ENCODE data around the gene MAEL. TPM values are rescaled to one million over a fixed set of nuclear protein-coding genes. Genes with fewer than 3 reads are reported as not detected.

Gene MAEL
- total RNA-seq, 1 donor from 2014 or later = 0.41 TPM

- DNase-seq (ENCODE audit: extremely low spot score, unreplicated experiment) = no peak
- H3K4me1 Mint-ChIP-seq (ENCODE audit: unreplicated experiment) = no peaks in the 10 kb centered on the region
- no peaks in the 10 kb centered on the region for H3K36me3 Mint-ChIP-seq
- no peaks in the 10 kb centered on the region for H3K9me3 Mint-ChIP-seq
- H3K27me3 Mint-ChIP-seq = peaks cover 45% of the 10 kb centered on the region
- H3K4me3 Mint-ChIP-seq = no peak overlapping the region
- no peak overlapping the region for H3K27ac Mint-ChIP-seq
- TF ChIP-seq CTCF (conservative IDR thresholded peaks at IDR 0.05) = no peak
Measured at GRCh38 chr1:166980383-166980782, 8.7 kb upstream of the MAEL start.

GRCh38 chr1:166980818-166981217 is 8.3 kb upstream of the MAEL start:
- H3K4me3 Mint-ChIP-seq = no peak overlapping the region
- H3K27ac Mint-ChIP-seq = no peak overlapping the region
- no peak for DNase-seq (ENCODE audit: extremely low spot score, unreplicated experiment)
- TF ChIP-seq CTCF (conservative IDR thresholded peaks at IDR 0.05) = no peak
- peaks cover 43% of the 10 kb centered on the region for H3K27me3 Mint-ChIP-seq
- H3K9me3 Mint-ChIP-seq = no peaks in the 10 kb centered on the region
- no peaks in the 10 kb centered on the region for H3K4me1 Mint-ChIP-seq (ENCODE audit: unreplicated experiment)
- no peaks in the 10 kb centered on the region for H3K36me3 Mint-ChIP-seq

GRCh38 chr1:166981589-166981988 is 7.5 kb upstream of the MAEL start:
- H3K9me3 Mint-ChIP-seq = no peaks in the 10 kb centered on the region
- no peak overlapping the region for H3K4me3 Mint-ChIP-seq
- peaks cover 35% of the 10 kb centered on the region for H3K27me3 Mint-ChIP-seq
- no peaks in the 10 kb centered on the region for H3K36me3 Mint-ChIP-seq
- TF ChIP-seq CTCF (conservative IDR thresholded peaks at IDR 0.05) = no peak
- no peak overlapping the region for H3K27ac Mint-ChIP-seq
- no peaks in the 10 kb centered on the region for H3K4me1 Mint-ChIP-seq (ENCODE audit: unreplicated experiment)
- DNase-seq (ENCODE audit: extremely low spot score, unreplicated experiment) = no peak

GRCh38 chr1:166999075-166999474 is 10.0 kb downstream of the MAEL start:
- peaks cover 4% of the 10 kb centered on the region for H3K9me3 Mint-ChIP-seq
- no peaks in the 10 kb centered on the region for H3K4me1 Mint-ChIP-seq (ENCODE audit: unreplicated experiment)

GRCh38 chr1:166999500-167000055 is 10.5 kb downstream of the MAEL start:
- no peaks in the 10 kb centered on the region for H3K4me1 Mint-ChIP-seq (ENCODE audit: unreplicated experiment)
- no peak overlapping the region for H3K27ac Mint-ChIP-seq
- no peak for TF ChIP-seq CTCF (conservative IDR thresholded peaks at IDR 0.05)
- H3K36me3 Mint-ChIP-seq = no peaks in the 10 kb centered on the region
- H3K9me3 Mint-ChIP-seq = peaks cover 4% of the 10 kb centered on the region
- DNase-seq (ENCODE audit: extremely low spot score, unreplicated experiment) = no peak
- H3K27me3 Mint-ChIP-seq = no peaks in the 10 kb centered on the region
- H3K4me3 Mint-ChIP-seq = no peak overlapping the region

More at GRCh38 chr1:166999075-166999474, 10.0 kb downstream of the MAEL start:
- Mint-ChIP-seq H3K36me3 (no peaks in the 10 kb centered on the region), H3K27ac (no peak overlapping the region), H3K27me3 (no peaks in the 10 kb centered on the region), H3K4me3 (no peak overlapping the region)
- no peak for TF ChIP-seq CTCF (conservative IDR thresholded peaks at IDR 0.05)
- DNase-seq (ENCODE audit: extremely low spot score, unreplicated experiment) = no peak

- no peak for TF ChIP-seq CTCF (conservative IDR thresholded peaks at IDR 0.05)
- no peak for DNase-seq (ENCODE audit: extremely low spot score, unreplicated experiment)
- no peaks in the 10 kb centered on the region for H3K4me1 Mint-ChIP-seq (ENCODE audit: unreplicated experiment)
- H3K9me3 Mint-ChIP-seq = peaks cover 4% of the 10 kb centered on the region
- no peak overlapping the region for H3K4me3 Mint-ChIP-seq
- no peak overlapping the region for H3K27ac Mint-ChIP-seq
- H3K27me3 Mint-ChIP-seq = no peaks in the 10 kb centered on the region
- no peaks in the 10 kb centered on the region for H3K36me3 Mint-ChIP-seq
Measured at GRCh38 chr1:167000546-167000945, 11.5 kb downstream of the MAEL start.

Measured in type B pancreatic cell (in vitro differentiated cells).